ENCODE data around the gene HTT.

Gene HTT

DNA sequence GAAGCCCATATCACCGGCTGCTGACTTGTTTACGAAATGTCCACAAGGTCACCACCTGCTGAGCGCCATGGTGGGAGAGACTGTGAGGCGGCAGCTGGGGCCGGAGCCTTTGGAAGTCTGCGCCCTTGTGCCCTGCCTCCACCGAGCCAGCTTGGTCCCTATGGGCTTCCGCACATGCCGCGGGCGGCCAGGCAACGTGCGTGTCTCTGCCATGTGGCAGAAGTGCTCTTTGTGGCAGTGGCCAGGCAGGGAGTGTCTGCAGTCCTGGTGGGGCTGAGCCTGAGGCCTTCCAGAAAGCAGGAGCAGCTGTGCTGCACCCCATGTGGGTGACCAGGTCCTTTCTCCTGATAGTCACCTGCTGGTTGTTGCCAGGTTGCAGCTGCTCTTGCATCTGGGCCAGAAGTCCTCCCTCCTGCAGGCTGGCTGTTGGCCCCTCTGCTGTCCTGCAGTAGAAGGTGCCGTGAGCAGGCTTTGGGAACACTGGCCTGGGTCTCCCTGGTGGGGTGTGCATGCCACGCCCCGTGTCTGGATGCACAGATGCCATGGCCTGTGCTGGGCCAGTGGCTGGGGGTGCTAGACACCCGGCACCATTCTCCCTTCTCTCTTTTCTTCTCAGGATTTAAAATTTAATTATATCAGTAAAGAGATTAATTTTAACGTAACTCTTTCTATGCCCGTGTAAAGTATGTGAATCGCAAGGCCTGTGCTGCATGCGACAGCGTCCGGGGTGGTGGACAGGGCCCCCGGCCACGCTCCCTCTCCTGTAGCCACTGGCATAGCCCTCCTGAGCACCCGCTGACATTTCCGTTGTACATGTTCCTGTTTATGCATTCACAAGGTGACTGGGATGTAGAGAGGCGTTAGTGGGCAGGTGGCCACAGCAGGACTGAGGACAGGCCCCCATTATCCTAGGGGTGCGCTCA is 165.8 kb downstream of the HTT start:
- no peak for DNase-seq

DNA sequence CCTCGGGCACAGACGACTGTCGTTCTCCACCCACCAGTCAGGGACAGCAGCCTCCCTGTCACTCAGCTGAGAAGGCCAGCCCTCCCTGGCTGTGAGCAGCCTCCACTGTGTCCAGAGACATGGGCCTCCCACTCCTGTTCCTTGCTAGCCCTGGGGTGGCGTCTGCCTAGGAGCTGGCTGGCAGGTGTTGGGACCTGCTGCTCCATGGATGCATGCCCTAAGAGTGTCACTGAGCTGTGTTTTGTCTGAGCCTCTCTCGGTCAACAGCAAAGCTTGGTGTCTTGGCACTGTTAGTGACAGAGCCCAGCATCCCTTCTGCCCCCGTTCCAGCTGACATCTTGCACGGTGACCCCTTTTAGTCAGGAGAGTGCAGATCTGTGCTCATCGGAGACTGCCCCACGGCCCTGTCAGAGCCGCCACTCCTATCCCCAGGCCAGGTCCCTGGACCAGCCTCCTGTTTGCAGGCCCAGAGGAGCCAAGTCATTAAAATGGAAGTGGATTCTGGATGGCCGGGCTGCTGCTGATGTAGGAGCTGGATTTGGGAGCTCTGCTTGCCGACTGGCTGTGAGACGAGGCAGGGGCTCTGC is 166.5 kb downstream of the HTT start:
- no peak for DNase-seq

GRCh38 chr4:3241898-3242524 is 167.5 kb downstream of the HTT start:
- DNase-seq, result no peak

DNA sequence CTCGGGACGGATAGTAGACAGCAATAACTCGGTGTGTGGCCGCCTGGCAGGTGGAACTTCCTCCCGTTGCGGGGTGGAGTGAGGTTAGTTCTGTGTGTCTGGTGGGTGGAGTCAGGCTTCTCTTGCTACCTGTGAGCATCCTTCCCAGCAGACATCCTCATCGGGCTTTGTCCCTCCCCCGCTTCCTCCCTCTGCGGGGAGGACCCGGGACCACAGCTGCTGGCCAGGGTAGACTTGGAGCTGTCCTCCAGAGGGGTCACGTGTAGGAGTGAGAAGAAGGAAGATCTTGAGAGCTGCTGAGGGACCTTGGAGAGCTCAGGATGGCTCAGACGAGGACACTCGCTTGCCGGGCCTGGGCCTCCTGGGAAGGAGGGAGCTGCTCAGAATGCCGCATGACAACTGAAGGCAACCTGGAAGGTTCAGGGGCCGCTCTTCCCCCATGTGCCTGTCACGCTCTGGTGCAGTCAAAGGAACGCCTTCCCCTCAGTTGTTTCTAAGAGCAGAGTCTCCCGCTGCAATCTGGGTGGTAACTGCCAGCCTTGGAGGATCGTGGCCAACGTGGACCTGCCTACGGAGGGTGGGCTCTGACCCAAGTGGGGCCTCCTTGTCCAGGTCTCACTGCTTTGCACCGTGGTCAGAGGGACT is 168.8 kb downstream of the HTT start:
- DNase-seq, result no peak

GRCh38 chr4:3244002-3244401 is 169.5 kb downstream of the HTT start:
- no peak for DNase-seq

- DNase-seq, result no peak
Observed at GRCh38 chr4:3244747-3245146, 170.3 kb downstream of the HTT start.

DNA sequence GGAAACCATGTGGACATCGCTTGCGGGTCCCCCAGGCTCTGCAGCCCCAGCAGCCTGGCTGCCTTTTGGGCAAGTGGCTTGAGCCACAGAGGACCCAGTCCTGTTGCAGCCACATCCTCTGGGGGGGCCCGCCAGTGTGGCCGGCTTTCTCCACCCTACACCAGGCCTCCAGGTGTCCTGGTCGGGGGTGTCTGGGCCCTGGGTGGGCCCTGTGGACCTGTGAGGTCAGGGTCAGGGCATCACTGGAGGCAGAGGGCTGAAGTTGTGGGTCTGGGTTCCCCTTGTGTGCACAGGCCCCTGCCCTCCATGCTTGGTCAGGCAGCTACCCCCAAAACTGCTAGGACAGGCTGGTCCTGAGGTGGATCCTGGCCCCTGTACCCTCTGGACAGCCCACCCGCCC is 171.2 kb downstream of the HTT start:
- no peak for DNase-seq

DNA sequence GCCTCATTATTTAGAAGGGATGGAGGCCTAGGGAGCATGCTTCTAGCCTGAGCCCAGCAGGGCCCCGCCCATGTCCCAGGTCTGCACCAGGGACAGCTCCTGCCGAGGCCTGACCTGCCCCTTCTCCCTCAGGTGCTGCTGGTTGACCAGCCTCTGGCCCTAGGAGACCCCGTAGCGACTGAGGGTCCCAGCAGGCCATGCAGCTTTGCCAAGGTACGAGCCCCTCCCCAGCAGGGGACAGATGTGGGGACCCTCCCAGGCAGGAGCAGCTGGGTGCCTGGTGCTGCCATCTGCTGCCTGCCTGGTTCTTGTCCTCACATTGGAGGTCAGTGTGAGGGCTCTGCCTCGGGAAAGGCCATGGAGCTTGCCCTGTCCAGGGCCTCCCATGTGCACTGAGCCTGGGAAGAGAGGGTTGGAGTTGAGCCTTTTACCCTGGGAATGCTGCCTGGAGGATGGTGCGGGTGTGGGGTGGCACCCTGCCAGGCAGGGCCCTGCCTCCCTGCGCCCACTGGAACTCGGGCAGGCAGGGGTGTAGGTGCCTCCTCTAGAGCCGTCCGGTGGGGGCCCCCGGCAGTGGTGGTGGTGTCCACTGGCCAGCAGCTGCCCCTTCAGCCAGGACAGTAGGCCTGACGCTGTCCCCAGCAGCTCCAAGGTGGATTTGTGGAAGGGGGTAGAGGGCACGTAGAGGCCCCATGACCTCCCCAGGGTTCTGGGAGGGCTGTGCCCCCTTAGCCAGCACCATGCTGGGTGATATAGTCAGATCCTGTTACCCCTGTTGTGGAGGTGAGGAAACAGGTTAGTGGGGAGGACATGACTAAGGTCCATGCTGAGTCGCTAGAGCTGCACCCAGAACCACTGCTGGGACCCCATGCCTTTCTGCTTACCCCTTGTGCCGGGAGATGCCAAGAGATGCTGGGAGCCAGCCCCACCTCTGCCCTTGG is 172.2 kb downstream of the HTT start:
- DNase-seq, result no peak

DNA sequence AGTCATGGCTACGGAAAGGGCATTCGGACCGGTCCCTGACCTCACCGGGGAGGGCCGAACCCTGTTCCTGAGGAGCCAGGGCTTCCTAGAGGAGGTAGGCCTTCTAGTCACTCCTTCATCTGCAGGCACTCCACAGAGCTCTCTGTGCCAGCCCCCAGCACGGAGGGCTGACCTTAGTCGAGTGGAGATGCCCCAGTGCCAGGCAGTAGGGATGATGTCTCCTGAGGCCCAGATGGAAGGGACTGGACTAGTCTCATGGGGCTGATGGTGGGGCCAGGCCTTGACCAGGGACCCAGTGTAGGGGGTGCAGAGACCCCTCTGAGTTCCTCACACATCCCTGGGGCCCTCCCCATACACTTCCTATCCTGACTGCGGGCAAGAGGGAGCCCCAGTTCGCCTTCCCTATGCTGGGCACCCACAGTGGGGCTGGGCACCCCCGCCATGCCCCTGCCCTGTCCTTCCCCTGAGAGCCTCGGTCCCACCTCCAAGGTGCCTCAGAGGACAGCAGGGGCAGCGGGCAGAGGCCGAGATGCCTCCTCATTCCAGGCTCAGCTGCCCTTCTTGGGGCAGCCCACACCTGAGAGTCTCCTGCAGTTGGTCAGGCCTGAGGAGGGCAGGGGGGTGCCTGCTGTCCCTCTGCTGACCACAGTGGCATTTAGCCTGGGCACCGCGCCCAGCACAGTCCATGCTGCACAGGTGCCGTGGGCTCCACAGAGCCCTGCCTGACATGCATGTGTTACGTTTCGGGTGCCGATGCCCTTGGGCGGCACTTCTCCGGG is 173.1 kb downstream of the HTT start:
- DNase-seq, result no peak

DNA sequence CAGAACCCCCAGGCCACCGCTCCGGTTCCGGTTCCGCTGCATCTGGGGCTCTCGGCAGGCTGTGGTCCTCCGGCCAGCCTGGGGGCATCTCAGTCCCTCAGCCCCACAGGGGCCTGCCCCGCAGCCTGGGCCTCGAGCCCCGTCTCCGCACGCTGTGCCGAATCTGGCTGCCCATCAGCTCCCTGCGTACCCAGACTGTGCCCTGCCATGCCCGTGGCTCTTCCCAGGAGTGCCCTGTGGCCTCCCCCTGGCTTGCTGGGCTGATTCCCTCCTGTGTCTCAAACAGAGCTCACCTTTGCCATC is 173.6 kb downstream of the HTT start:
- DNase-seq, result no peak

- no peak for DNase-seq
Observed at GRCh38 chr4:3248811-3249661, 174.6 kb downstream of the HTT start, which contains the start of gene MSANTD1. TSS of gene MSANTD1 (plus strand) at chr4:3249159. CDS start at chr4:3249223, 64 bp downstream.

DNA sequence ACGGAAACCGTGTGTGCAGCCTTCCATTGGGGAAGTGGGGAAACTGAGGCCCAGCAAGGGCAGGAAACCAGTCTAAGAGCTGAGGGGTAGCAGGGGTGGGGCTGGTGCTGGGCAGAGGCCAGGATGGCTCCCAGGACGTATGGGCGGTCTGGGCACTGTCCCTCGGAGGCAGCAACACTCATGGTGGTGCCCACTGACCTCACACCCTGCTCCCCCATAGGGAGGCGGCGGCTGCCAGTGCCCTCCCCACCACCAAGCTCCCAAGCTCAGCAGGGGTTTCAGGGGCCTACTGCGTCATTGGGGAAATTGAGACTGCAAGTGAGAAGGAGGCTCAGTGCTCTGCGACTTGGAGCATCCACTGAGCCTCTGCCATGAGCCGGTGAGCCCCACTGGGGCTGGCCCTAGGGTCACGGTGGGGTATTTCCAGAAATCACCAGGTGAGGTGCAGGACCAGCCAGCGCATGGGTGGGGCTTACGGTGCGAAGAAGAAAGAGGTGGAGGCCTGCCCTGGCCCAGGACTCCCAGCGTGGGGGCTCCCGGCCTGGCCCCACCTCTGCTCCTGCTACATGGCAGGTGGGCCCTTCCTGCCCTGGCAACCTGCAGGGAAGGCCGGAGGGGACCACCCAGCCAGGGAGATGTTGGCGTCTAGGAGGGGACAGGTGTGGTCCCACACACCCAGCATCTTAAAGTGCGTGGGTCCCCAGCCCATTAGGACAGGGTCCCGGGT is 175.4 kb downstream of the HTT start:
- DNase-seq, result no peak

- DNase-seq, result no peak
Observed at GRCh38 chr4:3250438-3250955, 176.0 kb downstream of the HTT start.

DNA sequence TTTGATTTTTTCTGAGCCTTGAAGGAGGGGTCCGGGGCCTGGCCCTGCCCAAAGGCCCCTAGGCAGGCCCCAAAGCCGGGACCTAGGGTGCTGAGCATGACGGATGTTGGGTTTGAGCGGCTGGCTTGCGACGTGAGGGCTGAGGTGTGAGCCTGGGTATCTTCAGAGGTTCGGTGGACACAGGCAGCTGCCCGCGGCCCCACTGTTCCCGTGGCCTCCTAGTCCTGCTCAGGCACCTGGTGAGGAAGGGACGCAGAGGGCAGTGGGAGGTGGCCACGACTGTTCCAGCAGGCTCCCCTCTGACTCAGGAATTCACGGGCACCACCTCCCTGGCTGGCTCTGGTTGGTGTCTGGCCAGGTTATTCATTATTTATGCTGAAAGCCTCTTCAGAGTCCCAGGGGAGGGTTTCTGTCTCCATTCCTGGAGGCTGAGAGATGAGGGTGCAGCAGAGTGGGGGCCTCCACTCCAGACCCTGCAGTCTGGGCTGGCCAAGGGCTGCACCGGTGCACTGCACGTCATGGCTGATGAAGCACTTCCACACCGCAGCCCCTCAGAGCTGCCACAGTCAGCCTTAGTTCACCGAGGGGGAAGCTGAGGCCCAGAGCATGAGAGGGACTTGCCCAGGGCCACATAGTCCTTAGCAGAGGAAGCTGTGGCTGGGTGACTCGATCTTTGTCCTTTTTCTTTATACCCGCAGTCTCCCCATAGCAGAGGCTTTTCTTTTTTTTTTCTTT is 176.6 kb downstream of the HTT start:
- DNase-seq, result no peak

DNA sequence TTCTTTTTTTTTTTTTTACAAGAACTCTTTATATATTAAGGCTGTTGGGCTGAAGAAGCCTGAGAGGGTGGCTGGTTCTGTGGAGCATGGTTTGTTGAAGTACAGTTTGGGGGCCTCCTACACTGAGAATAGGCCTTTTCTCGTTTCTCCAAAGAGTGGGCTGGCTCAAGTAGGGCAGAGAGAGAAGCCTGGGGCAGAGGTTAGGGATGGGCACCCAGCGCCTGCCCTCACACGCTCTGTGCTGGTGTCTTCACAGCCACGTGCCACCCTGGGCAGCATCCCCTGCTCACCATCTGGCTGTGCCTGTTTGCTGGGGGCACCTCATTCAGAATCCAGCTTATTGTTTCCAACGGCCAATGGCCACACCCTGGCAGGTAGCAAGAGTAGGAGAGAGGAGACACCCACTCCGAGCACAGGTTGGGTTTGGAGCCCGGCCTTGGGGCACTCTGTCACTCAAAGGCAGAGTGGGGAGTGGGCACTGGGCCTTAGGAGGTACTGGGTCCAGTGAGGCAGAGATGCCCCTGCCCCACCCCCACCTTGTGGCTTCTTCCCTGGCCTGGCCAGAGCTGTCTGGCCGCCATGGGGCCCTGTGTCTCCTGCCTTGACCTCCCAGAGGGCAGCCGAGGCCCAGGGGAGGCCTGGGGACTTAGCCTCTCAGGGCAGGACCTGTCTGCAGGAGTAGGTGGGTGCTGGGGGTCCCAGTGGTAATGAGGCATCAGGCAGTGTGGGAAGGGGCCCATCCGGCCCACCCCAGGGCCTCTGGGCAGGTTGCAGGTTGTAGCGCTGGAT is 177.4 kb downstream of the HTT start:
- peak; percentile 2 for DNase-seq

- no peak for DNase-seq
Observed at GRCh38 chr4:3252480-3252828, 178.0 kb downstream of the HTT start.

GRCh38 chr4:3252831-3253641 is 178.6 kb downstream of the HTT start:
- DNase-seq, result peak; percentile 1

All from activated gamma-delta T cell treated with Interleukin-2 at 50 U/mL for 16 hours (primary cell).